ENCODE data around the gene MPHOSPH10. TPM values are rescaled to one million over a fixed set of nuclear protein-coding genes. Genes with fewer than 3 reads are reported as not detected.
A peak's percentile ranks its signal among the peaks of the same experiment; 100 is the strongest.
"Not testable (repeated sequence)": the region's sequence is repeated elsewhere in the genome, so short reads cannot be mapped to it uniquely, and the experiment has no call there.

The MPHOSPH10 gene
- total and polyA plus RNA-seq, 2 of the 13 experiments (the other 11 are each of a cell fraction or from before 2014, with no cell fraction given): 37.8 to 137 TPM

GRCh38 chr2:71085325-71086003 lies 45.0 kb upstream of the MPHOSPH10 start:
- POLR2A ChIA-PET, FAIRE-seq: not testable (repeated sequence)

DNA sequence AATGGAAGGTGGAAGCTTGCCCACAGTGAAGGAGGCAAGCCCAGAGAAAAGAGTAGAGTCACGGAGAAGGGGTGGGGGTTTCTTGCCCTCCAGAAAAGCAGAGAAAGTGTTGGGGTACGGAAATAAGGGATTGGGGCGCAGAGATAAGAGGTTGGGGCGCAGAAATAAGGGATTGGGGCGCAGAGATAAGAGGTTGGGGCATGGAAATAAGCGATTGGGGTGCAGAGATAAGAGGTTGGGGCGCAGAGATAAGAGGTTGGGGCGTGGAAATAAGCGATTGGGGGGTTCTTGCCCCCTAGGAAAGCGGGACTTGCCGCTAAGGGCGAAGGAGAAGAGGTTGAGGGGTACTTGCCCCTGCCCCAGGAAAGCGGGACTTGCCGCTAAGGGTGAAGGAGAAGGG lies 41.0 kb upstream of the MPHOSPH10 start:
- intact Hi-C loops (cut with micrococcal nuclease; ENCODE audit: unreplicated experiment); H3K4me3 ChIP-seq (replicated peaks in 1 of 3; ENCODE audit: insufficient read depth in 1 of 3, low read depth in 2 of 3, low read length in 3 of 3); BruUV-seq (replicated peaks); H3K4me2 ChIP-seq (ENCODE audit: low read depth, low read length); H3K9ac ChIP-seq (ENCODE audit: insufficient read depth, low read depth, low read length); H2AFZ ChIP-seq (ENCODE audit: low read length); H3K36me3 ChIP-seq (replicated peaks in 1 of 2; ENCODE audit: control insufficient read depth in 1 of 2, insufficient read depth in 2 of 2, low read length in 2 of 2); FAIRE-seq; H3K27ac ChIP-seq (ENCODE audit: extremely low read length, insufficient read depth, low read length); DNase-seq (ENCODE audit: low spot score); H4K20me1 ChIP-seq (ENCODE audit: insufficient read depth, low read length); POLR2A ChIA-PET; CTCF ChIA-PET (ENCODE audit: low intra/inter-chr PET ratio, low total read pairs); H3K79me2 ChIP-seq (ENCODE audit: insufficient read depth, low read length); H3K9me3 ChIP-seq (ENCODE audit: low read length); in situ Hi-C loops (cut with HindIII; ENCODE audit: extremely low pct_ligation_motif_present, low pct_unique_long_range_greater_than_20kb); H3K4me1 ChIP-seq (ENCODE audit: insufficient read depth, low read length); ATAC-seq: not testable (repeated sequence)
- peaks cover 0 to 22% of the 10 kb centered on the region in 2 experiments; a peak in 2 of 5 replicates for H3K27me3 ChIP-seq (ENCODE audit: control insufficient read depth in 1 of 2, insufficient read depth in 2 of 2, low read length in 2 of 2)
- WGBS (ENCODE audit: low lambda C conversion rate): 19% methylated on average over 14 of the region's 14 CpGs

More at GRCh38 chr2:71085325-71086003, 45.0 kb upstream of the MPHOSPH10 start:
- 32% methylated on average over 9 of the region's 9 CpGs for WGBS (ENCODE audit: low lambda C conversion rate)
- H4K20me1 ChIP-seq (ENCODE audit: insufficient read depth, low read length); H2AFZ ChIP-seq (ENCODE audit: low read length); H3K36me3 ChIP-seq (replicated peaks in 1 of 2; ENCODE audit: control insufficient read depth in 1 of 2, insufficient read depth in 2 of 2, low read length in 2 of 2); in situ Hi-C loops (cut with HindIII; ENCODE audit: extremely low pct_ligation_motif_present, low pct_unique_long_range_greater_than_20kb); BruUV-seq (replicated peaks); H3K9me3 ChIP-seq (ENCODE audit: low read length); DNase-seq (ENCODE audit: low spot score); H3K79me2 ChIP-seq (ENCODE audit: insufficient read depth, low read length); CTCF ChIA-PET (ENCODE audit: low intra/inter-chr PET ratio, low total read pairs); H3K4me1 ChIP-seq (ENCODE audit: insufficient read depth, low read length); H3K9ac ChIP-seq (ENCODE audit: insufficient read depth, low read depth, low read length); H3K27ac ChIP-seq (ENCODE audit: extremely low read length, insufficient read depth, low read length); intact Hi-C loops (cut with micrococcal nuclease; ENCODE audit: unreplicated experiment); H3K4me2 ChIP-seq (ENCODE audit: low read depth, low read length); H3K4me3 ChIP-seq (replicated peaks in 1 of 3; ENCODE audit: insufficient read depth in 1 of 3, low read depth in 2 of 3, low read length in 3 of 3): not testable (repeated sequence)
- ATAC-seq: peak; percentile 55
- peaks cover 0 to 15% of the 10 kb centered on the region in 2 experiments; a peak in 2 of 5 replicates for H3K27me3 ChIP-seq (ENCODE audit: control insufficient read depth in 1 of 2, insufficient read depth in 2 of 2, low read length in 2 of 2)
